ENCODE measurements around the gene IRGC. TPM values are rescaled to one million over a fixed set of nuclear protein-coding genes. Genes with fewer than 3 reads are reported as not detected.

Gene IRGC
- total RNA-seq, 1 experiment from 2014 or later = not detected

DNA sequence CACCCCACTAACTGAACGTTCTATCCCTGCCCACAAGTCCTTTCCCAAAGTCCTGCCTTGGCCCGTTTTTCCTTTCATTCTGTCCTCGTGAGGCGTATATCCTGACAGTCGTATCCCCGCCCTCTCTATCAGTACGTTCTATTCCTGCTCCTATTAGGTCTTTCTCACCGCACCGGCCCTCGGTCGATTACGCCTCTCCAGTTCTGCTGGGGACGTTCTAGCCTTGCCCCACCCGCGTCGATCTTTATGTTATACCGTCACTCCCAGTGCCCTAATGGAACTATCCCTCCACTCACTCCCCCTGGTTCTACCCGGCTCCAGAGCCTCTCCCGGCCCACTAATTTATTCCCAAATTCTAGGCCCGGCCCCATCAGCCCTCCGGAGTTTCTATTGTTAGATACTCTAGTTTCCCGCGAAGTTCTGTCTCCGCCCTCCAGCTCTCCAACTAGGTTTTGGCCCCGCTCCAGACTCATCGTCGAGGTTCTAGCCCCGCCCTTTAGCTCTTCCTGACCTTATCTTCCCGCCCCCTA lies 47.9 kb upstream of the IRGC start:
- peak overlapping the region; percentile 89 for H3K4me3 Mint-ChIP-seq
- TF ChIP-seq NFE2L1 (CRISPR knock-in tag; IDR thresholded peaks at IDR 0.05) (0 out of 2 replicates have a peak, but pooled peaks have one; percentile 10), CREB1 (CRISPR knock-in tag; IDR thresholded peaks at IDR 0.05) (no peak)
- TF ChIP-seq, protein P1, sequence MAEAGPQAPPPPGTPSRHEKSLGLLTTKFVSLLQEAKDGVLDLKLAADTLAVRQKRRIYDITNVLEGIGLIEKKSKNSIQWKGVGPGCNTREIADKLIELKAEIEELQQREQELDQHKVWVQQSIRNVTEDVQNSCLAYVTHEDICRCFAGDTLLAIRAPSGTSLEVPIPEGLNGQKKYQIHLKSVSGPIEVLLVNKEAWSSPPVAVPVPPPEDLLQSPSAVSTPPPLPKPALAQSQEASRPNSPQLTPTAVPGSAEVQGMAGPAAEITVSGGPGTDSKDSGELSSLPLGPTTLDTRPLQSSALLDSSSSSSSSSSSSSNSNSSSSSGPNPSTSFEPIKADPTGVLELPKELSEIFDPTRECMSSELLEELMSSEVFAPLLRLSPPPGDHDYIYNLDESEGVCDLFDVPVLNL (CRISPR knock-in tag; IDR thresholded peaks at IDR 0.05; ENCODE audit: borderline replicate concordance, low read depth) = no peak
- ATAC-seq = no peak; the same call in 1 of the 2 replicates
- peaks cover 31% of the 10 kb centered on the region for H3K4me1 Mint-ChIP-seq
- H3K36me3 Mint-ChIP-seq = peaks cover 15% of the 10 kb centered on the region
- no peak for DNase-seq (ENCODE audit: low spot score)
- POLR2A ChIA-PET = interaction anchor here (0.5 to 2.2 kb wide), 12 partner anchors 15 to 1050 kb away, joined by 3 to 12 read pairs (median 3); partner anchors contain the start of genes IRGQ, ZNF575 and ZNF576
- peak overlapping the region; percentile 97 for H3K27ac Mint-ChIP-seq
- H3K9me3 Mint-ChIP-seq = no peaks in the 10 kb centered on the region
- peaks cover 31% of the 10 kb centered on the region for H3K27me3 Mint-ChIP-seq (ENCODE audit: low read depth)
- CTCF ChIA-PET = interaction anchor here (0.6 to 3.5 kb wide), 48 partner anchors 8 to 1709 kb away, joined by 3 to 28 read pairs (median 6); partner anchors contain the start of genes IRGQ, PHLDB3, PINLYP and RABAC1

- peak; percentile 99 for DNase-seq (ENCODE audit: low spot score)
- Mint-ChIP-seq H3K4me3 (peak overlapping the region; percentile 89), H3K27ac (peak overlapping the region; percentile 91), H3K9me3 (no peaks in the 10 kb centered on the region), H3K27me3 (ENCODE audit: low read depth) (peaks cover 31% of the 10 kb centered on the region), H3K4me1 (peaks cover 31% of the 10 kb centered on the region), H3K36me3 (peaks cover 15% of the 10 kb centered on the region)
- CTCF ChIA-PET = interaction anchor here (0.6 to 3.5 kb wide), 48 partner anchors 9 to 1709 kb away, joined by 3 to 28 read pairs (median 6); partner anchors contain the start of genes IRGQ, PHLDB3, PINLYP and RABAC1
- POLR2A ChIA-PET = interaction anchor here (0.5 to 2.2 kb wide), 14 partner anchors 16 to 1050 kb away, joined by 3 to 12 read pairs (median 4); partner anchors contain the start of genes IRGQ, ZNF575 and ZNF576
- peak; percentile 89 for ATAC-seq
- no peak for TF ChIP-seq ZNF396 (CRISPR knock-in tag; IDR thresholded peaks at IDR 0.05; ENCODE audit: borderline replicate concordance)
- TF ChIP-seq CBFB (CRISPR knock-in tag; IDR thresholded peaks at IDR 0.05; ENCODE audit: low read depth) = no peak
- peak; percentile 74 for TF ChIP-seq ZNF423 (CRISPR knock-in tag; IDR thresholded peaks at IDR 0.05)
- peak; percentile 22; the same call in 1 of the 2 replicates for TF ChIP-seq ETV6 (CRISPR knock-in tag; IDR thresholded peaks at IDR 0.05)
- TF ChIP-seq ZBTB21 (CRISPR knock-in tag; IDR thresholded peaks at IDR 0.05; ENCODE audit: borderline replicate concordance) = no peak
- TF ChIP-seq, protein P2, sequence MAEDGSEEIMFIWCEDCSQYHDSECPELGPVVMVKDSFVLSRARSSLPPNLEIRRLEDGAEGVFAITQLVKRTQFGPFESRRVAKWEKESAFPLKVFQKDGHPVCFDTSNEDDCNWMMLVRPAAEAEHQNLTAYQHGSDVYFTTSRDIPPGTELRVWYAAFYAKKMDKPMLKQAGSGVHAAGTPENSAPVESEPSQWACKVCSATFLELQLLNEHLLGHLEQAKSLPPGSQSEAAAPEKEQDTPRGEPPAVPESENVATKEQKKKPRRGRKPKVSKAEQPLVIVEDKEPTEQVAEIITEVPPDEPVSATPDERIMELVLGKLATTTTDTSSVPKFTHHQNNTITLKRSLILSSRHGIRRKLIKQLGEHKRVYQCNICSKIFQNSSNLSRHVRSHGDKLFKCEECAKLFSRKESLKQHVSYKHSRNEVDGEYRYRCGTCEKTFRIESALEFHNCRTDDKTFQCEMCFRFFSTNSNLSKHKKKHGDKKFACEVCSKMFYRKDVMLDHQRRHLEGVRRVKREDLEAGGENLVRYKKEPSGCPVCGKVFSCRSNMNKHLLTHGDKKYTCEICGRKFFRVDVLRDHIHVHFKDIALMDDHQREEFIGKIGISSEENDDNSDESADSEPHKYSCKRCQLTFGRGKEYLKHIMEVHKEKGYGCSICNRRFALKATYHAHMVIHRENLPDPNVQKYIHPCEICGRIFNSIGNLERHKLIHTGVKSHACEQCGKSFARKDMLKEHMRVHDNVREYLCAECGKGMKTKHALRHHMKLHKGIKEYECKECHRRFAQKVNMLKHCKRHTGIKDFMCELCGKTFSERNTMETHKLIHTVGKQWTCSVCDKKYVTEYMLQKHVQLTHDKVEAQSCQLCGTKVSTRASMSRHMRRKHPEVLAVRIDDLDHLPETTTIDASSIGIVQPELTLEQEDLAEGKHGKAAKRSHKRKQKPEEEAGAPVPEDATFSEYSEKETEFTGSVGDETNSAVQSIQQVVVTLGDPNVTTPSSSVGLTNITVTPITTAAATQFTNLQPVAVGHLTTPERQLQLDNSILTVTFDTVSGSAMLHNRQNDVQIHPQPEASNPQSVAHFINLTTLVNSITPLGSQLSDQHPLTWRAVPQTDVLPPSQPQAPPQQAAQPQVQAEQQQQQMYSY (CRISPR knock-in tag; IDR thresholded peaks at IDR 0.05) = peak; percentile 86
These were observed 47.3 kb upstream of the IRGC start for GRCh38 chr19:43668406-43669109.

GRCh38 chr19:43672061-43672679 lies 43.7 kb upstream of the IRGC start:
- Mint-ChIP-seq H3K36me3 (peaks cover 3% of the 10 kb centered on the region), H3K4me1 (peaks cover 34% of the 10 kb centered on the region), H3K27ac (no peak overlapping the region), H3K27me3 (ENCODE audit: low read depth) (peaks cover 26% of the 10 kb centered on the region), H3K4me3 (no peak overlapping the region), H3K9me3 (no peaks in the 10 kb centered on the region)
- ATAC-seq (no peak), DNase-seq (ENCODE audit: low spot score) (no peak)
- POLR2A ChIA-PET = no interaction called here
- TF ChIP-seq NR2C2 (CRISPR knock-in tag; IDR thresholded peaks at IDR 0.05) (no peak), RORB (CRISPR knock-in tag; IDR thresholded peaks at IDR 0.05) (no peak), CREB1 (CRISPR knock-in tag; IDR thresholded peaks at IDR 0.05) (no peak), ESRRA (CRISPR knock-in tag; IDR thresholded peaks at IDR 0.05; ENCODE audit: borderline replicate concordance) (no peak), ELF4 (CRISPR knock-in tag; IDR thresholded peaks at IDR 0.05; ENCODE audit: low read depth) (no peak), SP1 (CRISPR knock-in tag; conservative IDR thresholded peaks at IDR 0.05) (no peak), ZNF317 (CRISPR knock-in tag; IDR thresholded peaks at IDR 0.05; ENCODE audit: borderline replicate concordance, low read depth) (no peak)
- CTCF ChIA-PET = interaction anchor here (0.7 to 1.4 kb wide), 5 partner anchors 10 to 117 kb away, joined by 3 to 4 read pairs (median 4); partner anchors contain the start of gene IRGQ
